OCI-LY7 (cell line): ENCODE measurements around the gene INO80D. TPM values are rescaled to one million over a fixed set of nuclear protein-coding genes. Genes with fewer than 3 reads are reported as not detected.

Experiments used
- BruUV-seq: library from RNA; stranded (reverse); fragments of 400-500 nt; replicated peaks from 2 replicates; lab custom pipeline; 2021; lab: Mats Ljungman, UMichigan
- CTCF ChIA-PET: fragments of 300-600 bp; sonication (Branson Sonifier 250); formaldehyde crosslinking; loops from one replicate; lab custom pipeline; 2022; ENCODE audit warnings: antibody characterized with exemption; ENCODE audit not compliant: unreplicated experiment; lab: Charles Lee
- POLR2A ChIA-PET: fragments of 300-600 bp; sonication (Branson Sonifier 250); formaldehyde crosslinking; loops from one replicate; lab custom pipeline; 2022; ENCODE audit warnings: antibody characterized with exemption; lab: Charles Lee
- DNase-seq: peaks from one replicate; pipeline ENCODE4 v3.0.0-alpha.2; 2015; ENCODE audit warnings: low spot score
- H2AFZ ChIP-seq: fragments of 200-600 bp; sonication (generic), shearing (Covaris generic); 2 replicates; pipeline ENCODE4 v1.6.1; 2014; ENCODE audit warnings: mild to moderate bottlenecking, antibody characterized with exemption, low read length, moderate library complexity
- H3K27ac ChIP-seq: fragments of 200-600 bp; sonication (generic); 2 replicates; pipeline ENCODE4 v1.5.1; 2014; ENCODE audit warnings: mixed run types, low read depth, mild to moderate bottlenecking, moderate library complexity, low read length, inconsistent platforms; ENCODE audit not compliant: poor library complexity, severe bottlenecking
- H3K36me3 ChIP-seq: fragments of 200-600 bp; sonication (generic); 2 replicates; pipeline ENCODE4 v1.6.1; 2014; ENCODE audit warnings: mild to moderate bottlenecking, antibody characterized with exemption, low read length, moderate library complexity, mixed read lengths; ENCODE audit not compliant: insufficient read depth
- H3K4me1 ChIP-seq: fragments of 200-600 bp; sonication (generic); 2 replicates; pipeline ENCODE4 v1.5.1; 2014; ENCODE audit warnings: mild to moderate bottlenecking, low read length; ENCODE audit not compliant: insufficient read depth, poor library complexity, severe bottlenecking
- H3K4me2 ChIP-seq: fragments of 200-600 bp; sonication (generic); 2 replicates; pipeline ENCODE4 v1.6.1; 2014; ENCODE audit warnings: mild to moderate bottlenecking, low read length
- H3K4me3 ChIP-seq: fragments of 200-600 bp; sonication (generic); 2 replicates; pipeline ENCODE4 v1.5.1; 2014; ENCODE audit warnings: mild to moderate bottlenecking, low read depth, low read length; ENCODE audit not compliant: poor library complexity, severe bottlenecking
- H3K79me2 ChIP-seq: fragments of 200-600 bp; sonication (generic); 2 replicates; pipeline ENCODE4 v1.6.1; 2016; ENCODE audit warnings: low read depth, mild to moderate bottlenecking, low read length, moderate library complexity, mixed read lengths; ENCODE audit not compliant: insufficient read depth
- H3K9me2 ChIP-seq: fragments of 200-600 bp; sonication (generic); 2 replicates; pipeline ENCODE4 v1.6.1; 2016; ENCODE audit warnings: mild to moderate bottlenecking, low read length, mixed read lengths; ENCODE audit not compliant: insufficient read depth
- H3K9me3 ChIP-seq: fragments of 200-600 bp; sonication (generic); 2 replicates; pipeline ENCODE4 v1.6.1; 2014; ENCODE audit warnings: mild to moderate bottlenecking, mixed run types, low read length, mixed read lengths
- H4K20me1 ChIP-seq: fragments of 200-600 bp; sonication (generic); 2 replicates; pipeline ENCODE4 v1.6.1; 2014; ENCODE audit warnings: mild to moderate bottlenecking, antibody characterized with exemption, low read length, moderate library complexity, mixed read lengths; ENCODE audit not compliant: insufficient read depth
- CTCF ChIP-seq: fragments of 200-600 bp; sonication (generic); conservative IDR thresholded peaks from 2 replicates; pipeline ENCODE4 v1.5.1; 2014; ENCODE audit warnings: mild to moderate bottlenecking, antibody characterized with exemption, low read length, moderate library complexity, mixed read lengths
- EZH2phosphoT487 ChIP-seq: fragments of 200-600 bp; sonication (generic); IDR thresholded peaks from 2 replicates; pipeline ENCODE4 v1.6.1; 2018; ENCODE audit warnings: low read depth, borderline replicate concordance, mild to moderate bottlenecking, mixed run types, antibody characterized with exemption, low read length, moderate library complexity, mixed read lengths
- intact Hi-C: fragments of 100-400 bp; cut with micrococcal nuclease; formaldehyde crosslinking; loops from one replicate; pipeline ENCODE4 v1.10.0; 2022; ENCODE audit not compliant: unreplicated experiment
- total RNA-seq, 2 experiments: library from RNA; depleted of rRNA in 1 of 2; stranded (reverse); fragments of >200 nt in 1 of 2; shearing (Covaris generic) in 1 of 2; gene quantifications; 2 replicates each; pipeline ENCODE4 v1.2.3, GENCODE V29; 2014 to 2022

INO80D gene
- total RNA-seq, 2 experiments from 2014 or later: 14.2 to 21.6 TPM

- TF ChIP-seq EZH2phosphoT487 (no peak), CTCF (no peak)
- no peaks in the 10 kb centered on the region for H3K4me1 ChIP-seq
- H3K9me2 ChIP-seq: no peaks in the 10 kb centered on the region
- CTCF ChIA-PET: no interaction called here
- intact Hi-C loops: no loop called here
- DNase-seq: no peak
- POLR2A ChIA-PET: interaction anchor here (0.7 kb wide), 1 partner anchor 215 kb away, joined by 3 read pairs; no protein-coding TSS in a partner anchor
- no peaks in the 10 kb centered on the region for H3K79me2 ChIP-seq
- no peak overlapping the region for H3K27ac ChIP-seq
- H4K20me1 ChIP-seq: no peaks in the 10 kb centered on the region
- no peaks in the 10 kb centered on the region for H3K9me3 ChIP-seq
- H3K4me3 ChIP-seq: no peak overlapping the region
- BruUV-seq: no TSS peak
- no peak overlapping the region for H2AFZ ChIP-seq
- no peak overlapping the region for H3K4me2 ChIP-seq
- H3K36me3 ChIP-seq: no peaks in the 10 kb centered on the region
These were observed 133.7 kb downstream of the INO80D start for GRCh38 chr2:205952282-205952681.

- BruUV-seq: no TSS peak
- Histone ChIP-seq H3K9me2 (no peaks in the 10 kb centered on the region), H3K36me3 (no peaks in the 10 kb centered on the region), H3K9me3 (no peaks in the 10 kb centered on the region), H3K4me3 (no peak overlapping the region), H3K4me2 (no peak overlapping the region), H3K4me1 (no peaks in the 10 kb centered on the region), H3K27ac (no peak overlapping the region), H3K79me2 (no peaks in the 10 kb centered on the region), H4K20me1 (no peaks in the 10 kb centered on the region), H2AFZ (no peak overlapping the region)
- ChIA-PET CTCF (no interaction called here), POLR2A (interaction anchor here (0.7 kb wide), 1 partner anchor 45 kb away, joined by 3 read pairs; no protein-coding TSS in a partner anchor)
- DNase-seq: no peak
- TF ChIP-seq EZH2phosphoT487 (no peak), CTCF (no peak)
- intact Hi-C loops: no loop called here
These were observed 137.1 kb downstream of the INO80D start for GRCh38 chr2:205948883-205949282.

GRCh38 chr2:205948496-205948837 is 137.5 kb downstream of the INO80D start:
- intact Hi-C loops: no loop called here
- H3K36me3 ChIP-seq: no peaks in the 10 kb centered on the region
- H3K4me1 ChIP-seq: no peaks in the 10 kb centered on the region
- no peaks in the 10 kb centered on the region for H3K9me3 ChIP-seq
- no peak overlapping the region for H3K4me3 ChIP-seq
- H3K4me2 ChIP-seq: no peak overlapping the region
- BruUV-seq: no TSS peak
- H3K79me2 ChIP-seq: no peaks in the 10 kb centered on the region
- no peaks in the 10 kb centered on the region for H3K9me2 ChIP-seq
- no peaks in the 10 kb centered on the region for H4K20me1 ChIP-seq
- no peak overlapping the region for H2AFZ ChIP-seq
- H3K27ac ChIP-seq: no peak overlapping the region
- ChIA-PET POLR2A (interaction anchor here (0.7 kb wide), 1 partner anchor 24 kb away, joined by 3 read pairs; no protein-coding TSS in a partner anchor), CTCF (no interaction called here)
- TF ChIP-seq EZH2phosphoT487 (no peak), CTCF (no peak)
- DNase-seq: no peak
